CD4-positive, alpha-beta T cell treated with Interleukin-4 for 4 hours (primary cell): ENCODE data around the gene OR8D1.
"Not testable (repeated sequence)": the region's sequence is repeated elsewhere in the genome, so short reads cannot be mapped to it uniquely, and the experiment has no call there.

Source experiments
- DNase-seq: peaks from one replicate; pipeline ENCODE4 v3.0.0-alpha.2; 2020

The OR8D1 gene

DNA sequence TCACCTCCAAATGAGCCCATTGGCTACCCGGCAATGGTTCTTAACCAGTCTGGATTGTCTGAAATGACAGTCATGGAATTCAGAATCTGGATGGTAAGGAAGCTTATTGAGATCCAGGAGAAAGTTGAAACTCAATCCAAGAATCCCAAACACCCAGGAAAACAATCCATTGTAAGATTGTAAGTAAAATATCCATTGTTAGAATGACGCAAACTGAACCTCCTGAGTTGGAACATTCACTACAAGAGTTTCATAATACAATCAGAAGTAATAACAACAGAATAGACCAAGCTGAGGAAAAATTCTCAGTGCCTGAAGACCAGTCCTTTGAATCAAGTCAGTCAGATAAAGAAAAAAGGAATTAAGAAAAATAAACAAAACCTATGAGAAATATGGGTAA is 35.5 kb downstream of the OR8D1 start:
- no peak for DNase-seq

- no peak for DNase-seq
Measured at GRCh38 chr11:124277804-124278203, 35.9 kb downstream of the OR8D1 start.

DNA sequence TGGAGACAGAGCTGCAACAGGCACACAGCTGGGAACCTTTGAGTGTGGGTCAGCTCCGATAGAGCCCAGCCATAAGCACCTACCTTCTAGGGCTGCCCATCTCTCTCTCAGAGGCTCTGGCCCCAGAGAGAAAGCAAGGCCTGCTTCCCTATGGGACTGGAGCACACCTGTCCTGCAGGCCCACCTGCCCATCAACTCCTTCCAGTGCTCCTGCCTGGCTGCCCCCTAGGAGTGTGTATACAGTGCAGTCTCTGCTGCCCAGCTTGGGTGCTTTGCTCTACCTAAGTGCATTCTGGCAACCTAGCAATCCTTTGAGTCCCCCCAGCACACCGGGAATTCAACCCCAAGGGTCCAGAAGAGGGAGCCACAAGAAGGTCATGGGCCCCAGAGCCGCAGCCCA is 36.5 kb downstream of the OR8D1 start:
- no peak for DNase-seq

- no peak for DNase-seq
Measured at GRCh38 chr11:124276081-124276480, 37.7 kb downstream of the OR8D1 start.

- no peak for DNase-seq
Measured at GRCh38 chr11:124274000-124274399, 39.7 kb downstream of the OR8D1 start.

DNA sequence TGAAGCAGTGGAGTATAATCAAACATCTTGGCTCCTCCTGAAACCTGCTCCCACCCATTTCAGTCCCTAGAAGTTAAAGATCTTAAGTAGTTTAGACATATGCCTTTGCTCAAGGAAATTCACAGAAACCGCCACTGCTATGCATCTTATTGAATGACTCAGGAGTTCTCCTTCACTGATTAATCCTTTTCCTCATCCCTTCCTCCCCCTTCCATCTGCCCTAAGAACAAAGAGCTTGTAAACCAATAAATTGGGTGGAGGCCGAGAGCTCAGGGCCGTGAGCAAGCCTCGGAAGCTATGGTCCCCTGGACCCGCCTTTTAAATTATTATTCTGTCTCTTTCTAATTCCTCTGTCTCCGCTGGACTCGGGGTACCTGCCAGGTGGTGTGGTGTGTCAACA is 42.9 kb downstream of the OR8D1 start:
- not testable (repeated sequence) for DNase-seq

DNA sequence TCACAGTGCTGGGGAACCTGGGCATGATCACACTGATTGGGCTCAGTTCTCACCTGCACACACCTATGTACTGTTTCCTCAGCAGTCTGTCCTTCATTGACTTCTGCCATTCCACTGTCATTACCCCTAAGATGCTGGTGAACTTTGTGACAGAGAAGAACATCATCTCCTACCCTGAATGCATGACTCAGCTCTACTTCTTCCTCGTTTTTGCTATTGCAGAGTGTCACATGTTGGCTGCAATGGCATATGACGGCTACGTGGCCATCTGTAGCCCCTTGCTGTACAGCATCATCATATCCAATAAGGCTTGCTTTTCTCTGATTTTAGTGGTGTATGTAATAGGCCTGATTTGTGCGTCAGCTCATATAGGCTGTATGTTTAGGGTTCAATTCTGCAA is 48.7 kb downstream of the OR8D1 start:
- not testable (repeated sequence) for DNase-seq

- no peak for DNase-seq
Measured at GRCh38 chr11:124256076-124256475, 57.7 kb downstream of the OR8D1 start, which contains the start of gene OR8G5. TSS of gene OR8G5 (plus strand) at chr11:124256376. CDS start at chr11:124264932, 8,556 bp downstream.
